Tracheal epithelial cell (primary cell): ENCODE results near the gene ATP9A. TPM values are rescaled to one million over a fixed set of nuclear protein-coding genes. Genes with fewer than 3 reads are reported as not detected.

Experiments used
- total RNA-seq: library from RNA; depleted of rRNA; stranded (reverse); fragments of >200 nt; gene quantifications from 2 replicates; pipeline ENCODE4 v1.2.1, GENCODE V29; 2014

ATP9A gene
- 27.7 and 29.6 TPM in 2 replicates for total RNA-seq

GRCh38 chr20:51767867-51768758, at the start of gene ATP9A:
TSS of gene ATP9A (minus strand) at chr20:51768390. CDS start at chr20:51768369, 21 bp downstream.

GRCh38 chr20:51802170-51802751, 34.1 kb upstream of the ATP9A start, which contains the start of gene SALL4:
TSS of gene SALL4 (minus strand) at chr20:51802521. CDS start at chr20:51802408, 113 bp downstream.

Other genes with a start within 250 kb of the ATP9A start
- under 0.01 and 0.24 TPM in 2 replicates for gene NFATC2, start 225.7 kb downstream of the ATP9A start, total RNA-seq
- 0.24 and 0.64 TPM in 2 replicates for gene SALL4, start 34.1 kb upstream of the ATP9A start, total RNA-seq